SK-N-SH treated with all-trans-retinoic acid at 6 μM for 48 hours (cell line): ENCODE results near the gene DCTN4.

Experiments
- ZC3H10 ChIP-seq: fragments of 250-450 bp; sonication (Bioruptor Pico); IDR thresholded peaks from 2 replicates; pipeline ENCODE4 v1.5.1; 2021; ENCODE audit warnings: mild to moderate bottlenecking, moderate library complexity
- TF ChIP-seq, protein P1 (sequence below): fragments of 250-450 bp; sonication (Bioruptor Pico); IDR thresholded peaks from 2 replicates; pipeline ENCODE4 v1.8.0; 2020; ENCODE audit warnings: mild to moderate bottlenecking, moderate library complexity, borderline replicate concordance

DNA sequence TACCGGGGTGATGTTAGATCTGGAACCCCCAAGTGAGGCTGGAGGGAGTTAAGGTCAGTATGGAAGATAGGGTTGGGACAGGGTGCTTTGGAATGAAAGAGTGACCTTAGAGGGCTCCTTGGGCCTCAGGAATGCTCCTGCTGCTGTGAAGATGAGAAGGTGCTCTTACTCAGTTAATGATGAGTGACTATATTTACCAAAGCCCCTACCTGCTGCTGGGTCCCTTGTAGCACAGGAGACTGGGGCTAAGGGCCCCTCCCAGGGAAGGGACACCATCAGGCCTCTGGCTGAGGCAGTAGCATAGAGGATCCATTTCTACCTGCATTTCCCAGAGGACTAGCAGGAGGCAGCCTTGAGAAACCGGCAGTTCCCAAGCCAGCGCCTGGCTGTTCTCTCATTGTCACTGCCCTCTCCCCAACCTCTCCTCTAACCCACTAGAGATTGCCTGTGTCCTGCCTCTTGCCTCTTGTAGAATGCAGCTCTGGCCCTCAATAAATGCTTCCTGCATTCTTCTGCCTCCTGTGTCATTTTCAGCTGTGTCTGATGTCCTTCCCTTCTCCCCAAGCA is 100.0 kb downstream of the DCTN4 start:
- TF ChIP-seq ZC3H10 (CRISPR knock-in tag): no peak
- TF ChIP-seq, protein P1, sequence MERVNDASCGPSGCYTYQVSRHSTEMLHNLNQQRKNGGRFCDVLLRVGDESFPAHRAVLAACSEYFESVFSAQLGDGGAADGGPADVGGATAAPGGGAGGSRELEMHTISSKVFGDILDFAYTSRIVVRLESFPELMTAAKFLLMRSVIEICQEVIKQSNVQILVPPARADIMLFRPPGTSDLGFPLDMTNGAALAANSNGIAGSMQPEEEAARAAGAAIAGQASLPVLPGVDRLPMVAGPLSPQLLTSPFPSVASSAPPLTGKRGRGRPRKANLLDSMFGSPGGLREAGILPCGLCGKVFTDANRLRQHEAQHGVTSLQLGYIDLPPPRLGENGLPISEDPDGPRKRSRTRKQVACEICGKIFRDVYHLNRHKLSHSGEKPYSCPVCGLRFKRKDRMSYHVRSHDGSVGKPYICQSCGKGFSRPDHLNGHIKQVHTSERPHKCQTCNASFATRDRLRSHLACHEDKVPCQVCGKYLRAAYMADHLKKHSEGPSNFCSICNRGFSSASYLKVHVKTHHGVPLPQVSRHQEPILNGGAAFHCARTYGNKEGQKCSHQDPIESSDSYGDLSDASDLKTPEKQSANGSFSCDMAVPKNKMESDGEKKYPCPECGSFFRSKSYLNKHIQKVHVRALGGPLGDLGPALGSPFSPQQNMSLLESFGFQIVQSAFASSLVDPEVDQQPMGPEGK (CRISPR knock-in tag): no peak
